Mesendoderm (in vitro differentiated cells): Measurements from ENCODE around the gene UFSP1.

Experiments
- DNase-seq: peaks from one replicate; pipeline ENCODE4 v3.0.0; 2013
- H2AK5ac ChIP-seq: 2 replicates; pipeline ENCODE4 v1.6.1; 2013; ENCODE audit warnings: low read length, inconsistent platforms
- H2BK120ac ChIP-seq: 2 replicates; pipeline ENCODE4 v1.6.1; 2013; ENCODE audit warnings: low read depth, mild to moderate bottlenecking, low read length, moderate library complexity, mixed read lengths
- H2BK15ac ChIP-seq: replicated peaks from 2 replicates; pipeline ENCODE4 v1.6.1; 2013; ENCODE audit warnings: low read depth, mild to moderate bottlenecking, moderate library complexity
- H2BK5ac ChIP-seq: 2 replicates; pipeline ENCODE4 v1.6.1; 2013; ENCODE audit warnings: low read length, inconsistent platforms
- H3K18ac ChIP-seq: 2 replicates; pipeline ENCODE4 v1.6.1; 2013; ENCODE audit warnings: mild to moderate bottlenecking, low read length, mixed read lengths
- H3K23ac ChIP-seq: one replicate; pipeline ENCODE4 v1.6.1; 2013; ENCODE audit warnings: low read length
- H3K27ac ChIP-seq: 2 replicates; pipeline ENCODE4 v1.5.1; 2013; ENCODE audit warnings: low read depth, mild to moderate bottlenecking, inconsistent platforms, low read length, moderate library complexity
- H3K27me3 ChIP-seq: 2 replicates; pipeline ENCODE4 v1.6.1; 2013; ENCODE audit warnings: low read length, control low read depth, mild to moderate bottlenecking, inconsistent platforms; ENCODE audit not compliant: insufficient read depth, poor library complexity
- H3K36me3 ChIP-seq: 2 replicates; pipeline ENCODE4 v1.6.1; 2013; ENCODE audit warnings: low read length, inconsistent platforms; ENCODE audit not compliant: control insufficient read depth, insufficient read depth
- H3K4ac ChIP-seq: one replicate; pipeline ENCODE4 v1.6.1; 2013; ENCODE audit warnings: low read depth, mild to moderate bottlenecking, low read length, moderate library complexity
- H3K4me1 ChIP-seq: 2 replicates; pipeline ENCODE4 v1.6.1; 2013; ENCODE audit warnings: low read depth, low read length, inconsistent platforms; ENCODE audit not compliant: control insufficient read depth
- H3K4me2 ChIP-seq: 2 replicates; pipeline ENCODE4 v1.6.1; 2013; ENCODE audit warnings: low read length
- H3K4me3 ChIP-seq: 2 replicates; pipeline ENCODE4 v1.5.1; 2013; ENCODE audit warnings: mild to moderate bottlenecking, low read length
- H3K56ac ChIP-seq: one replicate; pipeline ENCODE4 v1.6.1; 2013; ENCODE audit warnings: low read length
- H3K79me1 ChIP-seq: 2 replicates; pipeline ENCODE4 v1.6.1; 2013; ENCODE audit warnings: low read length, inconsistent platforms
- H3K79me2 ChIP-seq: 2 replicates; pipeline ENCODE4 v1.6.1; 2013; ENCODE audit warnings: mild to moderate bottlenecking, low read length; ENCODE audit not compliant: control insufficient read depth, insufficient read depth
- H3K9ac ChIP-seq: 2 replicates; pipeline ENCODE4 v1.6.1; 2013; ENCODE audit warnings: low read length, inconsistent platforms
- H4K5ac ChIP-seq: one replicate; pipeline ENCODE4 v1.6.1; 2013; ENCODE audit warnings: low read length
- H4K8ac ChIP-seq: one replicate; pipeline ENCODE4 v1.6.1; 2013; ENCODE audit warnings: low read depth, mild to moderate bottlenecking, control low read depth, low read length, moderate library complexity
- WGBS: extraction: QIAGEN DNeasy Blood & Tissue Kit; methylation state at CpG from one replicate; pipeline ENCODE4 v1.1.7; 2013; ENCODE audit warnings: low lambda C conversion rate, missing lambda C conversion rate; ENCODE audit not compliant: insufficient coverage; ENCODE audit errors: extremely low coverage; 5-methylcytosine and 5-hydroxymethylcytosine counted together

Gene UFSP1

DNA sequence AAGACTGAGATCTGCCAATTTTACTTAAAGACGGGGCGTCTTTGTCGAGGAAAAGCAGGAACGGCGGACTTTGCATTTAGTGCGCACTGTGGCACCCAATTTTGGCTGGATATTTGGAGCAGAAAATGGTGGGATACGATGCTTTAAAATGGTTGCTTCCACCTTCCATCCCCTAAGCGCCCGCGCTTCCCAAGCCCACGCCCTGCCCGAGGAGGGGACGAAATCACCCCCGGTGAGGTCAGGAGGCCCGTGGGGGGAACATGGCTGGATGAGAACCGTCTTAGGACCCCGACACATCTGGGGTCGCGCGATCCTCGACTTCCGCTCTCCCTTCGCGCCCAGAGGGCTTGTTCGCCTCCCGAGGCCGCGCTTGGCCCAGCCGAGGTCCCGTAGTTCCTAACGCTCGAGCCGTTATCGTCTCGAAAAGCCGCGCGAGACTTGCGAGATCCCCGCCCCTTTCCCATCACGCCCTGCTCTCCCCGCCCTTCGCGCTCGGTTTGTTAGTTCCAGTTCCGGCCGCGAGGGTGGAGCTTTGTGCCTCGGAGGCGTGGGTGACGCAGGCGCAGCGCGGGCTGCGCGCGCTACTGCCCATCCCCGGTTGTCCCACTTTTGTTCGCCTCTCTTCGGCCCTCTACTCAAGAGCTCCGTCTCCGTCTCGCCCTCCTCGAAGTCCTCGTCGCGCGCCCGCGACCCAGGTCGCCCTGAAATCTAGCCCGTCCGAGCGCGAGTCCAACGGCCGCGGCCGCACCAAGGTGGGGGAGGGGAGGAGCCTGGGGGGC lies 14.7 kb downstream of the UFSP1 start, which contains the start of gene SRRT:
Gene SRRT (plus strand): TSS at position 527 of the 779 bp plus-strand sequence. CDS start 488 bp downstream, outside the sequence.
- peaks cover 8% of the 10 kb centered on the region for H3K79me1 ChIP-seq
- WGBS = no CpG with 5 or more reads among the region's 79 CpGs
- no peak within 1 kb of the TSS for H2BK15ac ChIP-seq
- H2AK5ac ChIP-seq = peak within 1 kb of the TSS; percentile 92
- H3K23ac ChIP-seq = peak within 1 kb of the TSS; percentile 72
- H3K4ac ChIP-seq = peak within 1 kb of the TSS; percentile 98
- H3K36me3 ChIP-seq = peaks cover 17% of the 10 kb centered on the region
- H3K27ac ChIP-seq = peak within 1 kb of the TSS; percentile 93
- no peaks in the 10 kb centered on the region for H3K27me3 ChIP-seq
- H3K18ac ChIP-seq = peak within 1 kb of the TSS; percentile 89
- peak; percentile 99 for DNase-seq
- peak within 1 kb of the TSS; percentile 100 for H3K56ac ChIP-seq
- peak within 1 kb of the TSS; percentile 100 for H3K4me3 ChIP-seq
- peak within 1 kb of the TSS; percentile 87 for H2BK5ac ChIP-seq
- peaks cover 45% of the 10 kb centered on the region for H3K79me2 ChIP-seq
- peak within 1 kb of the TSS; percentile 100 for H3K9ac ChIP-seq
- peak within 1 kb of the TSS; percentile 36 for H4K5ac ChIP-seq
- H4K8ac ChIP-seq = peak within 1 kb of the TSS; percentile 96
- H2BK120ac ChIP-seq = peak within 1 kb of the TSS; percentile 48
- H3K4me1 ChIP-seq = peaks cover 4% of the 10 kb centered on the region
- peak within 1 kb of the TSS; percentile 73 for H3K4me2 ChIP-seq

DNA sequence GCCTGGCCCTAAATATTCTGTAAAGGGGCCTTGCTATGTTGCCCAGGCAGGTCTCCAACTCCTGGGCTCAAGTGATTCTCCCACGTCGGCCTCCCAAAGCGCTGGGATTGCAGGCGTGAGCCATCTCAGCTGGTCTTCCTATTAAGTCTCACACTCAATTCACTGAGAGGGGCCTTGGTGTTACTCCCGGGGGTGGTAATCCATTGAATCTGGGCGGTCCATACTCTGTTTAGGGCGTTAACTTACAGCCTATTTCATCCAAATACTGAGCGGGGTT lies 15.3 kb downstream of the UFSP1 start:
- DNase-seq = peak; percentile 70
- Histone ChIP-seq H3K23ac (no peak overlapping the region), H2AK5ac (no peak overlapping the region), H3K18ac (peak overlapping the region; percentile 77), H3K56ac (peak overlapping the region; percentile 97), H4K5ac (peak overlapping the region; percentile 36), H3K4ac (peak overlapping the region; percentile 89), H2BK120ac (no peak overlapping the region), H3K9ac (peak overlapping the region; percentile 94), H3K27ac (peak overlapping the region; percentile 93), H3K79me2 (peaks cover 40% of the 10 kb centered on the region), H3K4me2 (peak overlapping the region; percentile 7), H4K8ac (peak overlapping the region; percentile 96), H3K4me1 (peaks cover 4% of the 10 kb centered on the region), H3K27me3 (no peaks in the 10 kb centered on the region), H3K79me1 (peaks cover 8% of the 10 kb centered on the region), H2BK15ac (no peak overlapping the region), H2BK5ac (no peak overlapping the region), H3K36me3 (peaks cover 17% of the 10 kb centered on the region), H3K4me3 (peak overlapping the region; percentile 53)
- no CpG with 5 or more reads among the region's 8 CpGs for WGBS

DNA sequence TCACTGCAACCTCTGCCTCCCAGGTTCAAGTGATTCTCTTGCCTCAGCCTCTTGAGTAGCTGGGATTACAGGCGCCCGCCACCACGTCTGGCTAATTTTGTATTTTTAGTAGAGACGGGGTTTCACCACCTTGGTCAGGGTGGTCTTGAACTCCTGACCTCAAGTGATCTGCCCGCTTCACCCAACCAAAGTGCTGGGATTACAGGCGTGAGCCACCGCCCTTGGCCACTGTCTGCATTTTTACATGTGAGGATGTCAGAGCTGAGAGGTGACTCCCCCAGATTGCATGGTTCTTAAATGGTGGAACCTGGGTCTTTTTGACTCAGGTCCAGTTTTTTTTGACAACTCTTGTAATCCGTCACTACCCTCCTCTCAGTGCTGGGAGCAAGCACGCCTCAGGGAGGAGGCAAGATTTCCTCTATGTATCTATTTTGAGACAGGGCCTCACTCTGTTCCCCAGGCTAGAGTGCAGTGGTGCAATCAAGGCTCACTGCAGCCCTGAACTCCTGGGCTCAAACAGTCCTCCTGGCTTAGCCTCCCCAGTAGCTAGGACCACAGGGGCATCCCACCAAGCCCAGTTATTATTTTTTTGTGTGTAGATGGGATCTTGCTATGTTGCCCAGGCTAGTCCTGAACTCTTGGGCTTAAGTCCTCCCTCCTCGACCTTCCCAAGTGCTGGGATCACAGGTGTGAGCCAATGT lies 15.8 kb downstream of the UFSP1 start:
- no CpG with 5 or more reads among the region's 10 CpGs for WGBS
- peaks cover 4% of the 10 kb centered on the region for H3K4me1 ChIP-seq
- no peak overlapping the region for H3K23ac ChIP-seq
- peaks cover 8% of the 10 kb centered on the region for H3K79me1 ChIP-seq
- H3K56ac ChIP-seq = peak overlapping the region; percentile 97
- H2BK120ac ChIP-seq = no peak overlapping the region
- H3K18ac ChIP-seq = no peak overlapping the region
- peaks cover 17% of the 10 kb centered on the region for H3K36me3 ChIP-seq
- H3K4me2 ChIP-seq = no peak overlapping the region
- H4K8ac ChIP-seq = peak overlapping the region; percentile 96
- no peak overlapping the region for H3K9ac ChIP-seq
- H3K27me3 ChIP-seq = no peaks in the 10 kb centered on the region
- DNase-seq = no peak
- peak overlapping the region; percentile 93 for H3K27ac ChIP-seq
- no peak overlapping the region for H2BK15ac ChIP-seq
- H2BK5ac ChIP-seq = no peak overlapping the region
- peaks cover 35% of the 10 kb centered on the region for H3K79me2 ChIP-seq
- H2AK5ac ChIP-seq = no peak overlapping the region
- peak overlapping the region; percentile 36 for H4K5ac ChIP-seq
- H3K4ac ChIP-seq = no peak overlapping the region
- no peak overlapping the region for H3K4me3 ChIP-seq

DNA sequence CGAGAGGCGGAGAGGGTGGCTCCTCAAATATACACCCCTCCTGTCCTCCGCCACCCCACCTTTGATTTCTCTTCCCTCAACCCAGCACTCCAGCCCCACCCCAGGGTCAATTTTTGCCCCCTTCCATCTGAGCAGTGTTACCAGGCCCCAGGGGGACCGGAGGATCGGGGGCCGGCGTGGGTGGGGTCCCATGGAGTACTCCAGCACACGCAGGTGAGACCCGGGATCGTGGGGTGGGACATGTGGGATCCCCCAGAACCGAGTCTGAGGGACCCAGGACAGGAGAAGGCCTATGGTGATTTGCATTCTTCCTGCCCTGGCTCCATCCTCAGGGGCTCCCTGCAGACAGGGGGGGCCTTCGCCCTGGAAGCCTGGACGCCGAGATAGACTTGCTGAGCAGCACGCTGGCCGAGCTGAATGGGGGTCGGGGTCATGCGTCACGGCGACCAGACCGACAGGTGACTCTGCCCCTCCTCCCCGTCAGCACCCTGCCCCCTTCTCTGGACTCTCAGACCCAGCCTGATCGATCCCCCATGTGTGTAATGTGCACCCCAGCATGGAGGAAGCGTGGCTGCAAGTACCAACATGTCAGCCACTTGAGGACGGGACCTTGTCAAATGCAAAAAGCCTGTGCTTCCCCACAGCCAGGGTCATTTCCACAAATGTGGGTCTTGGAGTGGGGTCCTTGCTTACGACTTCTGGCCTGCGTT lies 21.6 kb downstream of the UFSP1 start:
- H3K79me2 ChIP-seq = peaks cover 14% of the 10 kb centered on the region
- H2BK15ac ChIP-seq = no peak overlapping the region
- H2BK120ac ChIP-seq = peak overlapping the region; percentile 31
- peak overlapping the region; percentile 63 for H3K4me2 ChIP-seq
- peak; percentile 28 for DNase-seq
- H4K5ac ChIP-seq = no peak overlapping the region
- peaks cover 8% of the 10 kb centered on the region for H3K79me1 ChIP-seq
- peak overlapping the region; percentile 86 for H3K18ac ChIP-seq
- H3K9ac ChIP-seq = peak overlapping the region; percentile 96
- peak overlapping the region; percentile 79 for H3K4me3 ChIP-seq
- peak overlapping the region; percentile 43 for H4K8ac ChIP-seq
- H3K27me3 ChIP-seq = no peaks in the 10 kb centered on the region
- no peak overlapping the region for H2AK5ac ChIP-seq
- peak overlapping the region; percentile 22 for H3K27ac ChIP-seq
- WGBS = no CpG with 5 or more reads among the region's 27 CpGs
- H3K56ac ChIP-seq = peak overlapping the region; percentile 93
- peaks cover 12% of the 10 kb centered on the region for H3K36me3 ChIP-seq
- peak overlapping the region; percentile 79 for H2BK5ac ChIP-seq
- no peaks in the 10 kb centered on the region for H3K4me1 ChIP-seq
- peak overlapping the region; percentile 96 for H3K23ac ChIP-seq
- H3K4ac ChIP-seq = peak overlapping the region; percentile 94

DNA sequence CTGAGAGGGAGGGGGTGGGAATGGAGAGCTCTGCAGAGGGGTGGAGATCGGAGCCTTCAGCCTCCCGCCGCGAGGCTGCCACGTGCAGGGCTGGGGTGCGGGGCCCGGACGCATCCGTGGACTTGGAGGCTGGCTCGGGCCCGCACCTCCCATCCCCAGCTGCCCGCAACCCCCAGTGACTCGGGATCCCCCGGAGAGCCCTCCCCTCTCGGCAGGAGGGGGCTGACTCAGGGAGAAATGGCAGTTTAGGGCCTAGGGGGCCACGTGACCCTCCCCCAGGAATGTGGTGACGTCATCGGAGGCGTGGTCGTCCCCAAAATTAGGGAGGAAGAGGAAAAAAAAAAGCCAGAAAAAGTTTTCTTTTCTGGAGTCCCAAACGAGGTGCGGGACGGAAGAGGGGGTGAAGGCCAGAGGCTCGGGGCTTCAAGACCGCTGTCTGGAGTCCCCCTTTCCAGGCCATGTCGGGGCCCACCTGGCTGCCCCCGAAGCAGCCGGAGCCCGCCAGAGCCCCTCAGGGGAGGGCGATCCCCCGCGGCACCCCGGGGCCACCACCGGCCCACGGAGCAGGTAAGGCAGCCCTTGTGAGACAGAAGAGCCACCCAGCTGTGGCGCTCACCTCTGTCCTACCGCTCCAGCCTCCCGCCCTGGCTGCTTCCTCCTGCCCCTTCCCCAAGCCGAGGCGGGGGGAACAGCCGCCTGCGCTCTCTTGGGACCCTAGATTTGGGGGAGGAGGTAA lies 22.3 kb downstream of the UFSP1 start, which contains the start of gene TRIP6:
Gene TRIP6 (plus strand): TSS at position 348 of the 736 bp plus-strand sequence. CDS start 111 bp downstream, at position 459.
- peak within 1 kb of the TSS; percentile 71 for H3K27ac ChIP-seq
- H3K4me2 ChIP-seq = peak within 1 kb of the TSS; percentile 63
- H3K18ac ChIP-seq = peak within 1 kb of the TSS; percentile 86
- no peaks in the 10 kb centered on the region for H3K27me3 ChIP-seq
- peak within 1 kb of the TSS; percentile 93 for H3K56ac ChIP-seq
- H2BK15ac ChIP-seq = no peak within 1 kb of the TSS
- no CpG with 5 or more reads among the region's 42 CpGs for WGBS
- peaks cover 6% of the 10 kb centered on the region for H3K79me1 ChIP-seq
- peaks cover 14% of the 10 kb centered on the region for H3K79me2 ChIP-seq
- H3K36me3 ChIP-seq = peaks cover 10% of the 10 kb centered on the region
- H3K23ac ChIP-seq = peak within 1 kb of the TSS; percentile 96
- no peak within 1 kb of the TSS for H4K5ac ChIP-seq
- peak within 1 kb of the TSS; percentile 96 for H3K9ac ChIP-seq
- H2BK5ac ChIP-seq = peak within 1 kb of the TSS; percentile 79
- H3K4me3 ChIP-seq = peak within 1 kb of the TSS; percentile 79
- peak; percentile 93 for DNase-seq
- peak within 1 kb of the TSS; percentile 43 for H4K8ac ChIP-seq
- H3K4ac ChIP-seq = peak within 1 kb of the TSS; percentile 94
- no peaks in the 10 kb centered on the region for H3K4me1 ChIP-seq
- peak within 1 kb of the TSS; percentile 31 for H2BK120ac ChIP-seq
- peak within 1 kb of the TSS; percentile 95 for H2AK5ac ChIP-seq
